GM12874 (cell line): ENCODE results near the gene CELSR2.

Source experiments
- CTCF ChIP-seq: IDR thresholded peaks from 2 replicates; pipeline ENCODE4 v1.5.1; 2011; ENCODE audit warnings: low read depth, mild to moderate bottlenecking, control low read depth, low read length, moderate library complexity; ENCODE audit not compliant: insufficient read depth

Gene CELSR2

GRCh38 chr1:109270623-109271317 is 21.4 kb downstream of the CELSR2 start:
- no peak for TF ChIP-seq CTCF

GRCh38 chr1:109271458-109271857 is 22.1 kb downstream of the CELSR2 start:
- TF ChIP-seq CTCF, result no peak

GRCh38 chr1:109272021-109272799 is 22.9 kb downstream of the CELSR2 start:
- no peak for TF ChIP-seq CTCF

- TF ChIP-seq CTCF, result no peak
Observed at GRCh38 chr1:109272831-109273547, 23.6 kb downstream of the CELSR2 start.

GRCh38 chr1:109273570-109274288 is 24.4 kb downstream of the CELSR2 start:
- TF ChIP-seq CTCF, result no peak

GRCh38 chr1:109274533-109275476 is 25.5 kb downstream of the CELSR2 start:
- no peak for TF ChIP-seq CTCF
